Globus pallidus (tissue), 1 donor: ENCODE data around the gene NHLH1.

Source experiments
- DNase-seq: peaks from one replicate; pipeline ENCODE4 v3.0.0-alpha.2; 2015; ENCODE audit warnings: low spot score

NHLH1 gene

DNA sequence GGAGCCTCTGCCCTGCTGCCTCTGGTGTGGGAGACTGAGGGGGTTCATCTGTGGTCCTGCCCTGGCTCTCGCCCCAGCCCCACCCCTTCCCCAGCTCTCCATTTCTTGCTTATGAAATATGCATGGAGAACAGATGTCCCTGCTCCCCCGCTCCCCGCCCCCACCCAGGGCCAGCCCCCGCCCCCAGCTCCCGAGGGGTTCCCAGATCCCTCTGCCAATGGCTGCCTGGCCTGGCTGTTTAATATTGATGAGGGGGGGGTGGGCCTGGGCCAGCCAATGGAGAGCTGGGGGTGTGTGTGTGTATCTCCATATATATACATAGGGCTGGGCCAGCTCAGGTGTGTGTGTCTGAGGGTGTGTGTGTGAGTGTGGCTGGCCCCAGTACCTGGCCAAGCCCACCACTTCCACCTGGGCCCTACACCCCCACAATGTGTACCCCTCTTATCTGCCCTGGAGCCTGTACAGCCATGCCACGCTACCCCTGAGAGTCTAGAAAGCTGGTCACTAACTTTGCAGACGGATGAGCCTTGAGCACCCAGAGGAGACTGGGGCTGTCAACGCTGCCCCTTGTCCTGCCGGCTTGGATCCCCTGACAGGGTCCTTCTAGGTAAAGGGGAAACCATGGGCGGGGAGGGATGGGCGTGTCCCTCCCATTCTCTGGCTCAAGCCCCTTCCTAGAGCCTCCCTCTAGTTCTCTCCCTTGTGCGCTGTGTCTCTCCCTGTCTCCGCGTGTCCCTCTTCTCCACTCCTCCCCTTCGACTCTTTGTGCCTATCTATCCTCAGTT lies at the start of gene NHLH1:
NHLH1 (plus strand) TSS at position 341 of the 785 bp plus-strand sequence. CDS start 3,661 bp downstream, outside the sequence.
- DNase-seq: no peak

DNA sequence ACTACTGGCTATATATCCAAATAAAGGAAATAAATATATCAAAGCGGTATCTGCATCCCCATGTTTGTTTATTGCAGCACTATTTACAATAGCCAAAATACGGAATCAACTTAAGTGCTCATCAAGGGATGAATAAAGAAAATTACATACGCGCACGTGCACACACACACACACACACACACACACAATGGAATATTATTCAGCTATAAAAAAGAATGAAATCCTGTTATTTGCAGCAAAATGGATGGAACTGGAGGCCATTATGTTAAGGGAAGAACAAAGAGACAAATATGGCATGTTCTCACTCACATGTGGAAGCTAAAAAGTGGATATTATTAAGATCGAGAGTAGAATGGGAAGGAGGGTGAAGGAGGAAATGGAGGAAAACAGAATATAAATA lies 44.0 kb upstream of the NHLH1 start:
- DNase-seq: no peak

DNA sequence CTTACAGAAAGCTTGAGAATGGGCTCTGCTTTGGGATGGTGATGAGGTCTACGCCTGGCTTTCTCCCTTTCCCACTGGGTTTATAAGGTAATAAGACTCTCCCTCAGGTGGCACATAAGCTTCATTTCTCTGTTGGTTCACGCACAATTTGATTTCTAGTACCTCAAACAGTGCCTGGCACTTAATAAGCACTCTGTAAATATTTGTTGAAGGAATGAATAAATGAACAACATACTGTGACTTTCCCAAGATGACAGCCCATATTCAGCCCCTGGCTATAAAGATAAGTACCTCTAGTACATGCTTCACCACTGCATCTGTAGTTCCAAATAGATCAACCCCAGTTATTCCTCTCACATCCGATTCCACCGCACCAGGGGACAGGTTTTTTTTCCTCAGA lies 41.6 kb upstream of the NHLH1 start:
- no peak for DNase-seq

DNA sequence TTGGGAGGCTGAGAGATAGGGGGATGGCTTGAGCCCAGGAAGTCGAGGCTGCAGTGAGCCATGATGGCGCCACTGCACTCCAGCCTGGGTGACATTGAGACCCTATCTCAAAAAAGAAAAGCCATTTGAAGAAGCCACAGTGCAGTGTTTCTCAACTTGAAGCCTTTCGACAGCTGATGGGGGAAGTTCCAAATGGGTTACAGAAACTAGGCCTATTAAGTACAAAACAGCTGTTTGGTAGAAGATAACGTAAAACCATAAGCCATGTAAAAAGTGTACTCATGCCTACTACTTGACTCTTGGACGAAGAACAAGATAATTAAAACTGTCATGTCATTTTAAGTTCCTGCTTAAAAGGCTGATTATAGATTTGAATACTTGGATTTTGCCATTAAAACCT lies 40.5 kb upstream of the NHLH1 start:
- DNase-seq: no peak

DNA sequence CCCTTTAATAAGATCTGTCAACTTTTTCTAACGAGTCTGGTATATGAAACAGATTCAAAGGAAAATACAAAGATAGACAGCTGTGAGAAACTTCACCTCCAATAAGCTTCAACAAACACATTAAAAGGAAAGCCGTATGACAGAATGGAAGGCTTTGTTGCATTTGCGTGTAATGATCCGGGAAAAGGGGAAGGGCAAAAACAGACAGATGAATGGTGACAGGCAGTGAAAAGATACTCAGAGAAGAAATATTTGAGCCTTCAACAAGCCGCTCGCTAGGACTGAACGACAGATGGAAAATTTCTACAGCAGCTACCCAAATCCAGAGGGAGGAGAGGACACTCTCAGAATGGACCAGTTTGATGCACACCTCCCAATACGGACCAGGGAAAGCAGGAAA lies 38.7 kb upstream of the NHLH1 start:
- DNase-seq: peak; percentile 87

DNA sequence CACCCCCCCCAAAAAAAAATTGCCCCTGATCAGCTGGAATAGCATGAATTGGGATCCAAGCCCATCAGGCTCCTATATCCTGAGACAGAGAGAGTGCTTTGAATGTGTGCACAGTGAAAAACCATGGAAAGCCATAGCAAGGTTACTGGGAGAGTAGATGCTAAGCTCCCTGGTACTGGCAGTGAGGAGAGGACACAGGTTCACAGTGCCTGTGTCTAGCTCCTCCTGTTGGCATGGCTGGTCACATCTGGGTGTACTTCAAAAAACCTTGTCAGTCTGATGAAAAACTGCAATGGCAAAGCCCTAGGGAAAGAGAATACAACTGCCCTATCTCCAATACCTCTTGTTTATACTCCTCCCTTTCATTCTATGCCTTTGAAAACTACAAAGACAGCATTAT lies 36.8 kb upstream of the NHLH1 start:
- DNase-seq: no peak

DNA sequence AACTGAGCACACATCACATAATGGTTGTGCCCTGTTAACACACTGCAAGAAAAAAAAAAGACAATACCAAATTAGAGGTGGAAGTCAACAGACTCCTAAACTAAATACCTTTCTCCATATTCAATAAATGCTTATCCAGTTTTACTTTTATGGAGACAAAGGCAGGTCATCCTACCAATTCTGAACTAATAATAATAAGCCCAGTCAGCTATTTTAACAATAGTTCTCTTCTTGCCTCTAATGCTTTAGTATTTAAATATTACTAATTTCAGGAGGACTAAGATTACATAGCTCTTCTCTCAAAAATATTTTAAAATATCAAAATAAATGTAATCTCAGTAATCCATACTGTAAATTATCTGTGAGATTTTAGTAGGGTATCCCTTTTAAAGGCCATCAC lies 34.4 kb upstream of the NHLH1 start:
- no peak for DNase-seq

DNA sequence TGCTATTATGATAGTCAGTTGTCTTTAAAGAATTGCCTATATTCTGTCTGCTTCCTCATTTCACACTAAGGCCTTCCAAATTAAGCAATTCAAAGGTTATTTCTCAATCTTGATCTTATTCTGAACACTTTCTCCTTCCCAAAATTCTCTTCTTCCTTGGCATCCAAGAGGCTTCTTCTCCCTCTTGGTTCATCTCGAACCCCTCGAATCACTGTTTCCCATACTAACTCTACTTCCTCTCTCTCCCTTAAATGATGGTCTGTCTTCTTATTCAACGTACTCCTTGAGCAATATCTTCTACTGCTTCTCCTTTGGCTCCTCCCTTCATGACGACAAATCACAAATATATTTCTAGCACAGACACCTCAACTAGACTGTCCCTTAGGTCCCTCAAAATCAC lies 28.3 kb upstream of the NHLH1 start:
- no peak for DNase-seq

DNA sequence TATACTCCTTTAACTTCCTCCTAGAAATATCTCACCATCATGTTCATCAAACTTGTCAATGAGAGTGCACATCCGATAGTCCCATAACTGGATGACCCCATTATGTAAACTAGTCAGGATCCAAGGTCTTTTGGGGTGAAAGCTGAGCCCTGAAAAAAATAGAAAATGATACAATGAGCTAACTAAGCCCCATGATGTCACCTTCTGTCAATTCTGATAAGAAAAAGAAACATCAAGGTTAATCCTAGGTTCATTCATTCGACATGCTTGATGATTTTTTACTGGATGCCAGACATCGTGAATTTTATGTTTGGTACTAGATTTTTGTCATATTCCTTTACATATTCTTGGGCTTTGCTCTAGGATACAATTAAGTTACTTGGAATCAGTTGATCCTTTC lies 26.7 kb upstream of the NHLH1 start:
- no peak for DNase-seq

DNA sequence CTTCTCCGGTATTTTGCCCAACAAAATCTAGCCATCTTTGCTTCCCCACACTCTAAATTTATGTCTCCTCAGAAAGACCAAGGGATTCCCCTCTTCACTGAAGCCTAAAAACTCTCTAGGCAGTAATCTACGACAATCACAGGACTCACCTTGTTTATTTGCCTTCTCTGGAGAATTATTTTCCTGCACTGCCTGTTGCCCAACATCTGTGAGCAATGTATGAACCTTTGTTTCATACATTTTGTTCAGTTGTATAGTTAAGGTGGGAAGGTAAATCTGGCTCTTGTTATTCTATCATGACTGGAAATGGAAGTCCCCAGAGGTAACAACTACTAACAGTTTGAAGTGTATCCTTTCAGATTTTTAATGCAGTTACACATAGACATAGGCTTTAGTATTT lies 26.0 kb upstream of the NHLH1 start:
- DNase-seq: no peak

DNA sequence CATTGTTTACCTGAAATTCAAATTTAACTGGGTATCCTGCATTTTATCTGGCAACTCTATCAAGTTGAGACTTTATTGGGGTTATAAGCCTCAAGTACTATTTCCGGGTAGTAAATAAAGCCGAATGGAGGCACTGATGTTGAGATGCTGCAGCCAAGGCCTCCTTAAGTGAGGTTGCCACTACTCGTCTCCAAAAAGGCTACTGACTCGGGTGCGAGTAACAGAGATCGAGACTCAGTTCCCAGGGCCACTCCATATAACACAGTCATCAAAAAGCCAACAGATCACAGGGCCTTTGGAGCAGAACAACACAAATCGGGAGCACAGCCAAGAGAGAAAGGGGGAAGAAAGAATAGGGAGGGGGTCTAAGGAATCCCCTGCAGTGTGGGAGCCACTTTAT lies 24.3 kb upstream of the NHLH1 start:
- no peak for DNase-seq

DNA sequence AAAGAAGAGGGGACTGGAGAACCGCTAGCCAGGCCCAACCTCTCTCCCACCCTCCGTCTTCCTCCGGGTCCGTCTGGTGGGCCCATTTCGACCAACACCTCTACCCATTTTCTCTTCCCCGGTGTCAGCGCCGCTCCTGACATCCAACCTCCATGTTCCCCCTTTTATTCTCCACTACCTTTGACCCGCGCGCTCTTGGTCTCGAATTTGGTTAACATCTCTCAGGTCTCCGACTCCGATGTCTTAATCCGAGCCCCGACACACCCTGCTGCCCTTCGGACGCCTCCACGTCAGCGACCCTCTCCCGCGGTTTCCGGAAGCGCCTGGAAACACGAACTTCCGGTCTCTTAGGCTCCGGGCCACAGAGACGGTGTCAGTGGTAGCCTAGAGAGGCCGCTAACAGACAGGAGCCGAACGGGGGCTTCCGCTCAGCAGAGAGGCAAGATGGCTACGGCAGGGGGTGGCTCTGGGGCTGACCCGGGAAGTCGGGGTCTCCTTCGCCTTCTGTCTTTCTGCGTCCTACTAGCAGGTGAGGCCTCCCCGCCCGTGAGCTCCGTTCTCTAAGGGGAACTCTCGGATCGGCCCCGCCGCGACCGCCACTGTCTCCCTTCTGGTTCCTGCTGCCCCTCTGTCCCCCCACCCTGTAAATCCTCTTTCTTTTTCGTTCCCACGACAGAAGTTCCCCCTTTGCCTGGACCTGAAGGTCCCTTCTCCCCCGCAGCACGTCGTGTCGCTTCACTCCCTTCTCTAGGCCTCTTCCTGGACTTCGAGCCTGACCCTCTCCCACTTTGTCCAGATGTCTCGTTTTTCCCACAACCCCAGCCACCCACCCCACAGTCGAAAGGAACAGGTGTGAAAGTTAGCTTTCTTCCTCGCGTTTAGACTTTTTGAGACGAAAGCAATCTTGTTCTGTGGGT lies 23.7 kb upstream of the NHLH1 start, which contains the start of the genes COPA and NCSTN:
COPA (minus strand) TSS at position 298 of the 917 bp plus-strand sequence; CDS start at position 218, 80 bp downstream.
NCSTN (plus strand) TSS at position 431 of the 917 bp plus-strand sequence; CDS start at position 445, 14 bp downstream.
- peak; percentile 92 for DNase-seq

DNA sequence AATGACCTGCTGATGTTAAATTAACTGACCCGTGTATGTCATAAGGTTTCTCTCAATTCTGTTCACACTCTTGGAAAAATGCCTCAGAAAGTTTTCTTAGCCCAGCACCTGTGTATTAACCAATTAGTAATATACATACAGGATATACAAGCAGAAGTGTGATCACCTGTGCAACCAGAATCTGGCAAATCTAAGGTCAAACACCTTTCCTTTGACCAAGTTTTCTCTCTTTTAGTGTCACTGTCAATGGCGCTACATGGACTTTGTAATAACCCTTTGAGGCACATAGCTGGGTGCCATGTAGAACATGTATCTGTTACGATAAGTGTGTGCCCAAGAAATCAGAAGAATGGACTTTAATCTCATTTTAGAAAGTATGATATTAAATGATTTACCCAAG lies 22.6 kb upstream of the NHLH1 start:
- no peak for DNase-seq

DNA sequence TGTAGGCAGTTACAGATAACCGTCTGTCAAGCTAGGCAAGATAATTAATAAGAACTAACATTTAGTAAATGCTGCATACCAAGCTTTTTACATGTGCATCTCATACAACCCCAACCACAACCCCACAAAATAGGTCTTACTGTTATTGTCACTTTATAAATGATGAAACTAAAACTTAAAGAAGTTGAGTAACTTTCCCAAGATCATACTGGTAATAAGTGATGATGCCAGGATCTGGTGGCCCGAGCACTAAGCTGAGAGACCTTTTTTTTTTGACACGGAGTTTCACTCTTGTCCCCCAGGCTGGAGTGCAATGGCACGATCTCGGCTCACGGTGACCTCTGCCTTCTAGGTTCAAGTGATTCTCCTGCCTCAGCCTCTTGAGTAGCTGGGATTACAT lies 21.9 kb upstream of the NHLH1 start:
- no peak for DNase-seq

DNA sequence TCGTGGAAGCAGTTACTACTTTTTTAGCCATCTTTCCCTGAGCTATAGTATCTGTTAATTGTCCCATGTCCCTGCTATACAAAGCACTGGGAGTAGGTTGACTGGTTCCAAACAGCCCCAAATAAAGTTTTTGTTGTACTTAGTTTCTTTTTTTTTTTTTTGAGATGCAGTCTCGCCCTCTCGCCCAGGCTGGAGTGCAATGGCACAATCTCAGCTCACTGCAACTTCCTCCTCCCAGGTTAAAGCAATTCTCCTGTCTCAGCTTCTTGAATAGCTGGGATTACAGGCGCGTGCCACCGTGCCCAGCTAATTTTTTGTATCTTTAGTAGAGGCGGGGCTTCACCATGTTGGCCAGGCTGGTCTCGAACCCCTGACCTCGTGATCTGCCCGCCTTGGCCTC lies 20.4 kb upstream of the NHLH1 start:
- no peak for DNase-seq

DNA sequence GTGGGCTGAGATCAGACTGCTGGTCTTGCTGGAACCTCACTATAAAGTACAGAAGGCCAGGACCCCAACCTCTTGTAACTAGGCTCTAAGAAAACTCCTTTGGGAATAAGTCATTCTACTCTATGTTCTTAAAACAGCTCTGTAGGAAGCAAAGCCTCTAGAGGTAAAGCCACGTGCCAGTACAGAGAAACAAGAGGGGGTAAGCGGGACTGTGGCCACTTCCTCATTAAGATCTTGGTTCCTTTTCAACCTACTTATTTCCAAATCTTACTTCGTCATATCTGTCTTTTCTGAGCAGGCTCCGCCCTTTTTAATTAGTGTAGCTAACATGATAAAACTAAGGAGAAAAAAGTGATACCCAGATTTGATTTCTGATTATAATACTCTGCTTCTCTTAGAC lies 19.9 kb upstream of the NHLH1 start:
- no peak for DNase-seq

DNA sequence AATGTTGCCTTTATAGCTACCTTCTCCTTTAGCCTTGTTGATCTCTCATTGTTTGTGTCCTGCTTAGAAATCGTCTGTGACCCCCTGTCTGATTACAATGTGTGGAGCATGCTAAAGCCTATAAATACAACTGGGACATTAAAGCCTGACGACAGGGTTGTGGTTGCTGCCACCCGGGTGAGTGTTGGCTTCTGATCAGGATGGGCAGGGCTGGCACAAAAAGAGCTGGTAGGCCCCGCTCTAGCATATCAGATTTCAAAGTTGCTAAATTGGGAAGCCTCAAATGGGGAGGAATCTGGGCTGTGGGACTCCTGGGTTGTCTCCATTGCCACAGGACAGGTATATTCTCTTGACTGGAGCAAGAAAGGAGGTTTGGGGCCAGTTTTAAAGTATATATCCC lies 15.2 kb upstream of the NHLH1 start:
- no peak for DNase-seq

DNA sequence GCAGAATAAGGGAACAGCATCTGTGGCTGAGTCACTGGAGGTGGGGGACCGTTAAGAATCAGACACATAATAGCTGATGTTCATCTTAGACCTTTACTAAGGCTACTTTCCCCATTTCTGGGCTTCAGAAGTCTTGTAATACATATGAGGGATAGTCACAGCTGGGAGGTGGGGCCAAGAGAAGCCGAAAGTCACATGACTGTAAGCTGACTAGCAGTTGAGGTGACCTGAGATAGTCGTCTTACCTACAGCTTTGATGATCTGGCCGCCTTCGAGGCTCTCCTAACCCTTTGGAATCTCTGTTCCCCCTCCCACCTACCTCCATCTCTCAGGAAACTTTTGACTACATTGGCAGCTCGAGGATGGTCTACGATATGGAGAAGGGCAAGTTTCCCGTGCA lies 14.3 kb upstream of the NHLH1 start:
- no peak for DNase-seq

DNA sequence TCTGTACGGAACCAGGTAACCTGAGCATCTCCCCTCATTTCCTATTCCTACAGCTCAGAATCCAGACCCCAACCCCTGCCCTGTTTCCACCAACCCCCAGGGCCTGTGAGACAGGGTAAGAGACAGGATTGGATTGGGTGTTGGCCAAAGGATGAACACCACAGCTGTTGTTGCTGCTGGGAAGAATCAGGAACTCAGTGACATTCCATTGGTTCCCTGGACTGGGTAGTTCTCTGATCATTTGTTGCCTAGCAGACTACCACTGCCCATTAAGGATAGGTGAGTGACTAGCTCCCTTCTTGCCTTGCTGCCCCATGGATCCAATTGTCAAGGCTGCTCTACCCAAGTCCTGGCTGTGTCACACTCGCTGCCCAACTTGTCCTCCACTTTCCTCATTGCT lies 13.6 kb upstream of the NHLH1 start:
- no peak for DNase-seq

DNA sequence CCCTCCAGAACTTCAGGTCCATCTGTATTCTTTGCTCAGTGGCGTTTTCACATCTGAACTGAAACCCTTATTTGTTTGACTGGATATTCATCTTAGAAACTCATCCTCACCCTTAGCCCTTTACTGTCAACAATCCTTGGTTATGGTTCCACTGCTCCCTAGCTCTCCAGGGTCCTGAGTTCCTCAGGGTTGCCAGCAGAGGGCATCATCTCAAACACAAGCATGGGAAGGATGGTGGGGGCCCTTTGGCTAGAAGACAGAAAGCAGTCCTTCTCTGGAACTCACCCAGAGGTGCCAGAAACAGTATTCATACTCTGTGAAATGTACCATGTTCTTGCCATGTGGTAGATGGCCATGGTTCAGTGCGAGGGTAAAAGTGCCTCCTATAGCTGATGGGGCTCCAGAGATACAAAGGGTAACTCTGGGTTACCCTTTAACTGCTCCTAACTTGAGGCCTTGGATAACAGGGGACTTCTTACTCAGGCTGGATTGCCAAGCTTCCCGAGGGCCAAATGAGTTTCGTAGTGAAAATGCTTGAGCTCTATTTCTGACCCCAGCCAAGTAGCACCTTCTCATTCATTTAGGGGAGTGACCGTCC lies 12.4 kb upstream of the NHLH1 start:
- DNase-seq: no peak

DNA sequence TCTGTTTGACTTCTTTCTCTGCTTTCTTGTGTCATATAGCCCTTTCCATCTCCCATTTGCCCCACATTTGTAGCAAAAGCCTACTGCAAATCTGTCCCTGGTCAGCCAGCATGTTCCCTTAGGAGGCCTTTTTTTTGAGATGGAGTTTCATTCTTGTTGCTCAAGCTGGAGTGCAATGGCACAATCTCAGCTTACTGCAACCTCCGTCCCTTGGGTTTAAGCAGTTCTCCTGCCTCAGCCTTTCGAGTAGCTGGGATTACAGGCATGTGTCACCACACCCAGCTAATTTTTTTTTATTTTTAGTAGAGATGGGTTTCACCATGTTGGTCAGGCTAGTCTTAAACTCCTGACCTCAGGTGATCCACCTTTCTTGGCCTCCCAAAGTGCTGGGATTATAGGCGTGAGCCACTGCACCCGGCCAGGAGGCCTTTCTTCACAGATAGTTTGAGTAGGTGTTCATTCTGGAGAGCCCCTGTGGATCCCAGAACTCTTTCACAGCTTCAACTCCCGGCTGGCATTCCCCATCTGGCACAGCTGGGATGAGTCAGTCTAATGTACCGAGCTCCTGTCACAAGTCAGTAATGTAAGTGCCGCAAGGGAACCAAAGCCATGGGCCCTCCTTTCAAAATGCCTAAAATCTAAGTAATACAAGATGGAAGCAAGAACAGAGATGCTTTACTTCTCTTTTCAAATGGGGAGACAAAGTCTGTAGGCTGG lies 9.4 kb upstream of the NHLH1 start:
- no peak for DNase-seq

DNA sequence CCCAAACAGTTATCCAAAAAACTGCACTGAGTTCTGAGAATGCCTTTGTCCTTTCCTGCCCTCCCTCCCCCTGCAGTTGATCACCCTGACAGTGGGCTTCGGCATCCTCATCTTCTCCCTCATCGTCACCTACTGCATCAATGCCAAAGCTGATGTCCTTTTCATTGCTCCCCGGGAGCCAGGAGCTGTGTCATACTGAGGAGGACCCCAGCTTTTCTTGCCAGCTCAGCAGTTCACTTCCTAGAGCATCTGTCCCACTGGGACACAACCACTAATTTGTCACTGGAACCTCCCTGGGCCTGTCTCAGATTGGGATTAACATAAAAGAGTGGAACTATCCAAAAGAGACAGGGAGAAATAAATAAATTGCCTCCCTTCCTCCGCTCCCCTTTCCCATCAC lies 8.8 kb upstream of the NHLH1 start:
- DNase-seq: no peak
